ENCODE measurements around the gene PRR23E. TPM values are rescaled to one million over a fixed set of nuclear protein-coding genes. Genes with fewer than 3 reads are reported as not detected.

Gene PRR23E
- not detected for polyA plus RNA-seq
- long read RNA-seq, donor 1: 0 reads
- long read RNA-seq, donor 2: 0 reads
- long read RNA-seq, donor 3: 0 reads
- long read RNA-seq, donor 4: 0 reads
- long read RNA-seq, donor 5: 0 reads
- long read RNA-seq, donor 6: 0 reads
- long read RNA-seq, donor 7: 0 reads
- long read RNA-seq, donor 8: 0 reads
- long read RNA-seq, donor 9: 0 reads
- long read RNA-seq, donor 10: 0 reads
- long read RNA-seq, donor 11: 0 reads

GRCh38 chr3:127192576-127193232 lies at the start of gene PRR23E:
PRR23E (plus strand) TSS chr3:127193131; CDS start chr3:127196686, 3,555 bp downstream.
- H3K27ac ChIP-seq (ENCODE audit: low read length): no peak within 1 kb of the TSS
- peaks cover 2% of the 10 kb centered on the region for H3K9me3 ChIP-seq (ENCODE audit: control insufficient read depth, low read depth, low read length)
- no peak for DNase-seq
- H3K4me3 ChIP-seq (ENCODE audit: low read length): no peak within 1 kb of the TSS
- H3K27me3 ChIP-seq (ENCODE audit: control insufficient read depth, insufficient read depth, low read length): peaks cover 3% of the 10 kb centered on the region
- no peaks in the 10 kb centered on the region for H3K4me1 ChIP-seq (ENCODE audit: control insufficient read depth, insufficient read depth, low read length)
- H3K36me3 ChIP-seq (ENCODE audit: control insufficient read depth, insufficient read depth, low read length): no peaks in the 10 kb centered on the region
- WGBS (ENCODE audit: insufficient coverage, low lambda C conversion rate): no CpG with 5 or more reads among the region's 31 CpGs

- H3K9me3 ChIP-seq (ENCODE audit: control insufficient read depth, low read depth, low read length): no peaks in the 10 kb centered on the region
- H3K4me1 ChIP-seq (ENCODE audit: control insufficient read depth, insufficient read depth, low read length): peaks cover 18% of the 10 kb centered on the region
- H3K36me3 ChIP-seq (ENCODE audit: control insufficient read depth, insufficient read depth, low read length): no peaks in the 10 kb centered on the region
- H3K4me3 ChIP-seq (ENCODE audit: low read length): no peak overlapping the region
- DNase-seq: no peak
- H3K27ac ChIP-seq (ENCODE audit: low read length): no peak overlapping the region
- WGBS (ENCODE audit: insufficient coverage, low lambda C conversion rate): no CpG with 5 or more reads among the region's 2 CpGs
- peaks cover 4% of the 10 kb centered on the region for H3K27me3 ChIP-seq (ENCODE audit: control insufficient read depth, insufficient read depth, low read length)
Measured at GRCh38 chr3:127143172-127143571, 49.8 kb upstream of the PRR23E start.

GRCh38 chr3:127144631-127145030 lies 48.3 kb upstream of the PRR23E start:
- peaks cover 6% of the 10 kb centered on the region for H3K27me3 ChIP-seq (ENCODE audit: control insufficient read depth, insufficient read depth, low read length)
- no peaks in the 10 kb centered on the region for H3K36me3 ChIP-seq (ENCODE audit: control insufficient read depth, insufficient read depth, low read length)
- no peaks in the 10 kb centered on the region for H3K9me3 ChIP-seq (ENCODE audit: control insufficient read depth, low read depth, low read length)
- no CpG with 5 or more reads among the region's 6 CpGs for WGBS (ENCODE audit: insufficient coverage, low lambda C conversion rate)
- no peak for DNase-seq
- H3K4me3 ChIP-seq (ENCODE audit: low read length): no peak overlapping the region
- peaks cover 18% of the 10 kb centered on the region for H3K4me1 ChIP-seq (ENCODE audit: control insufficient read depth, insufficient read depth, low read length)
- no peak overlapping the region for H3K27ac ChIP-seq (ENCODE audit: low read length)

GRCh38 chr3:127145266-127145665 lies 47.7 kb upstream of the PRR23E start:
- no peaks in the 10 kb centered on the region for H3K9me3 ChIP-seq (ENCODE audit: control insufficient read depth, low read depth, low read length)
- no peak overlapping the region for H3K27ac ChIP-seq (ENCODE audit: low read length)
- no peak for DNase-seq
- peaks cover 18% of the 10 kb centered on the region for H3K4me1 ChIP-seq (ENCODE audit: control insufficient read depth, insufficient read depth, low read length)
- no peak overlapping the region for H3K4me3 ChIP-seq (ENCODE audit: low read length)
- peaks cover 6% of the 10 kb centered on the region for H3K27me3 ChIP-seq (ENCODE audit: control insufficient read depth, insufficient read depth, low read length)
- WGBS (ENCODE audit: insufficient coverage, low lambda C conversion rate): 83% methylated on average over 2 of the region's 6 CpGs
- no peaks in the 10 kb centered on the region for H3K36me3 ChIP-seq (ENCODE audit: control insufficient read depth, insufficient read depth, low read length)

GRCh38 chr3:127147291-127147885 lies 45.5 kb upstream of the PRR23E start:
- Histone ChIP-seq H3K27ac (ENCODE audit: low read length) (no peak overlapping the region), H3K36me3 (ENCODE audit: control insufficient read depth, insufficient read depth, low read length) (no peaks in the 10 kb centered on the region), H3K4me3 (ENCODE audit: low read length) (no peak overlapping the region), H3K9me3 (ENCODE audit: control insufficient read depth, low read depth, low read length) (no peaks in the 10 kb centered on the region), H3K27me3 (ENCODE audit: control insufficient read depth, insufficient read depth, low read length) (peaks cover 6% of the 10 kb centered on the region), H3K4me1 (ENCODE audit: control insufficient read depth, insufficient read depth, low read length) (peaks cover 7% of the 10 kb centered on the region)
- no peak for DNase-seq
- WGBS (ENCODE audit: insufficient coverage, low lambda C conversion rate): 80% methylated on average over 1 of the region's 8 CpGs

- DNase-seq: no peak
- H3K9me3 ChIP-seq (ENCODE audit: control insufficient read depth, low read depth, low read length): peaks cover 9% of the 10 kb centered on the region
- H3K27me3 ChIP-seq (ENCODE audit: control insufficient read depth, insufficient read depth, low read length): peaks cover 6% of the 10 kb centered on the region
- H3K4me3 ChIP-seq (ENCODE audit: low read length): no peak overlapping the region
- no peak overlapping the region for H3K27ac ChIP-seq (ENCODE audit: low read length)
- WGBS (ENCODE audit: insufficient coverage, low lambda C conversion rate): no CpG with 5 or more reads among the region's 6 CpGs
- no peaks in the 10 kb centered on the region for H3K36me3 ChIP-seq (ENCODE audit: control insufficient read depth, insufficient read depth, low read length)
- H3K4me1 ChIP-seq (ENCODE audit: control insufficient read depth, insufficient read depth, low read length): no peaks in the 10 kb centered on the region
Measured at GRCh38 chr3:127149621-127150310, 43.2 kb upstream of the PRR23E start.

- no peaks in the 10 kb centered on the region for H3K4me1 ChIP-seq (ENCODE audit: control insufficient read depth, insufficient read depth, low read length)
- no CpG with 5 or more reads among the region's 15 CpGs for WGBS (ENCODE audit: insufficient coverage, low lambda C conversion rate)
- no peak overlapping the region for H3K27ac ChIP-seq (ENCODE audit: low read length)
- H3K36me3 ChIP-seq (ENCODE audit: control insufficient read depth, insufficient read depth, low read length): no peaks in the 10 kb centered on the region
- no peak overlapping the region for H3K4me3 ChIP-seq (ENCODE audit: low read length)
- no peak for DNase-seq
- H3K27me3 ChIP-seq (ENCODE audit: control insufficient read depth, insufficient read depth, low read length): peaks cover 6% of the 10 kb centered on the region
- H3K9me3 ChIP-seq (ENCODE audit: control insufficient read depth, low read depth, low read length): peaks cover 15% of the 10 kb centered on the region
Measured at GRCh38 chr3:127150513-127151250, 42.2 kb upstream of the PRR23E start.

- peaks cover 15% of the 10 kb centered on the region for H3K9me3 ChIP-seq (ENCODE audit: control insufficient read depth, low read depth, low read length)
- H3K27ac ChIP-seq (ENCODE audit: low read length): no peak overlapping the region
- WGBS (ENCODE audit: insufficient coverage, low lambda C conversion rate): no CpG with 5 or more reads among the region's 9 CpGs
- DNase-seq: no peak
- H3K4me3 ChIP-seq (ENCODE audit: low read length): no peak overlapping the region
- no peaks in the 10 kb centered on the region for H3K4me1 ChIP-seq (ENCODE audit: control insufficient read depth, insufficient read depth, low read length)
- no peaks in the 10 kb centered on the region for H3K36me3 ChIP-seq (ENCODE audit: control insufficient read depth, insufficient read depth, low read length)
- H3K27me3 ChIP-seq (ENCODE audit: control insufficient read depth, insufficient read depth, low read length): peaks cover 6% of the 10 kb centered on the region
Measured at GRCh38 chr3:127151251-127151564, 41.7 kb upstream of the PRR23E start.

- H3K27me3 ChIP-seq (ENCODE audit: control insufficient read depth, insufficient read depth, low read length): peaks cover 5% of the 10 kb centered on the region
- WGBS (ENCODE audit: insufficient coverage, low lambda C conversion rate): no CpG with 5 or more reads among the region's 2 CpGs
- H3K4me1 ChIP-seq (ENCODE audit: control insufficient read depth, insufficient read depth, low read length): no peaks in the 10 kb centered on the region
- H3K36me3 ChIP-seq (ENCODE audit: control insufficient read depth, insufficient read depth, low read length): no peaks in the 10 kb centered on the region
- no peak overlapping the region for H3K4me3 ChIP-seq (ENCODE audit: low read length)
- no peak overlapping the region for H3K27ac ChIP-seq (ENCODE audit: low read length)
- DNase-seq: no peak
- peaks cover 15% of the 10 kb centered on the region for H3K9me3 ChIP-seq (ENCODE audit: control insufficient read depth, low read depth, low read length)
Measured at GRCh38 chr3:127151992-127152650, 40.8 kb upstream of the PRR23E start.
